HG03103 (cell line): ENCODE data around the gene PRRT3.
"Not testable (repeated sequence)": the region's sequence is repeated elsewhere in the genome, so short reads cannot be mapped to it uniquely, and the experiment has no call there.

ENCODE experiments used
- ATAC-seq: cut with Tn5 transposase; IDR thresholded peaks from one replicate; pipeline ENCODE4 v1.9.1; 2021; ENCODE audit warnings: low read depth; ENCODE audit not compliant: unreplicated experiment

The PRRT3 gene

DNA sequence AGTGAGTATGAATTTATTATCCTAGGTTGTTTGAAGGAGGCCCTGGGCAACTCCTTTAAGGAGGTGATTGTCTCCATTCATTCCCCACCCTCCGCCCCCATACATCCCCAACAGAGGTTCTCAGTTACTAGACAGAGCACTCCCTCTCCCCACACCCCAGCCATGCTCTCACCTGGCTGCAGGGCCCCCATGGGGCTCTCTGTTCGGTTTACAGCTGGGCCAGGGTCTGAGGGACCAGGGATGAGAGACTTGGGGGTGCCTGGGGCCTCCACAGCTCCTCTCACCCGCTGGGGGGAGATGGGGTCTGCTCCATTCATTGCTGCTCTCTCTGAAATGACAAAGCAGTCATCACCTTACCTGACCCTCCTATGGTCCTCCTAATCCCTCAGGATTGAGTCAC, 3.6 kb downstream of the PRRT3 start:
- no peak for ATAC-seq

DNA sequence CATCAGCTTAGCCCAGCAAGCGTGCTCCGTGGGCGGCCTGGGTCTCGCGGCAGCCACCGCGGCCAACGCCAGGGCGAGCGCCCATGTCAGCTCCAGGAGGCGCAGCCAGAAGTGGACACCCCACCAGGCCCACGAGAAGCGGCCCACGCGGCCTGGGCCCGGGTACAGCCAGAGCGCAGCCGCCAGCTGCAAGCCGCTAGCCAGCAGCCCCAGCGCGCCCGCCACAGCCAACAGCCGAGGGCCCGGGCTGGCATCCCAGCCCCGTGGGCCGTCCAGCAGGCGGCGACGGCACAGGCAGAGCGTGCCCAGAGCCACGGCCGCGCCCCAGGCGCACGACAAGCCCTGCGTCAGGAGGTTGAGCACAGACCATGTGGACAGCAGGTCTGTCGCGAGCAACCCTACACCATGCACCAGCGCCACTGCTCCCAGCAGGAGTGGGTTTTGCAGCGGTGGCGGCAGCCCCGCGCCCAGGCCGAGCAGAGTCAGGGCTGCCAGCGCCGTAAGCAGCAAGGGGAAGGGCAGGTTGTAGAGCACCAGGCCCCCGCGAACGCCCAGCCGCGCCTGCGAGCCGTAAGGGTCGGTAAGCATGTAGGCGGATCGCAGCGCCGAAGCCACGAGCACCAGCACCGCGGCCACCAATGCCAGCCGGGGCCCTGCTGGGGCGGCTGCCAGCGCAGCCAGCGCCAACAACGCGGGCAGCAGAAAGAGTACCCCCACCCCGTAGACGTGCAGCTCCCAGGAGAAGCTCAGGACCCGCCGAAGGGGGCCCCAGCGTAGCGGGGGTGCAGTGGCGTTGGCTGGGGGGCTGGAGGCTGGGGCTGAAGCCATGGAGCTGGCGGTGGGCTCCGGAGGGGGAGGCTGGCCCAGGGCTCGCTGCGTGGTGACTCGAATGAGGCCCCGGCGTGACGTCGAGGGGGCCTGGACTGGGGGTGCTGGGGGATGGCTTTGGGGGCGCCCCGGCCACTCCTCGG, 4.9 kb downstream of the PRRT3 start:
- no peak for ATAC-seq

DNA sequence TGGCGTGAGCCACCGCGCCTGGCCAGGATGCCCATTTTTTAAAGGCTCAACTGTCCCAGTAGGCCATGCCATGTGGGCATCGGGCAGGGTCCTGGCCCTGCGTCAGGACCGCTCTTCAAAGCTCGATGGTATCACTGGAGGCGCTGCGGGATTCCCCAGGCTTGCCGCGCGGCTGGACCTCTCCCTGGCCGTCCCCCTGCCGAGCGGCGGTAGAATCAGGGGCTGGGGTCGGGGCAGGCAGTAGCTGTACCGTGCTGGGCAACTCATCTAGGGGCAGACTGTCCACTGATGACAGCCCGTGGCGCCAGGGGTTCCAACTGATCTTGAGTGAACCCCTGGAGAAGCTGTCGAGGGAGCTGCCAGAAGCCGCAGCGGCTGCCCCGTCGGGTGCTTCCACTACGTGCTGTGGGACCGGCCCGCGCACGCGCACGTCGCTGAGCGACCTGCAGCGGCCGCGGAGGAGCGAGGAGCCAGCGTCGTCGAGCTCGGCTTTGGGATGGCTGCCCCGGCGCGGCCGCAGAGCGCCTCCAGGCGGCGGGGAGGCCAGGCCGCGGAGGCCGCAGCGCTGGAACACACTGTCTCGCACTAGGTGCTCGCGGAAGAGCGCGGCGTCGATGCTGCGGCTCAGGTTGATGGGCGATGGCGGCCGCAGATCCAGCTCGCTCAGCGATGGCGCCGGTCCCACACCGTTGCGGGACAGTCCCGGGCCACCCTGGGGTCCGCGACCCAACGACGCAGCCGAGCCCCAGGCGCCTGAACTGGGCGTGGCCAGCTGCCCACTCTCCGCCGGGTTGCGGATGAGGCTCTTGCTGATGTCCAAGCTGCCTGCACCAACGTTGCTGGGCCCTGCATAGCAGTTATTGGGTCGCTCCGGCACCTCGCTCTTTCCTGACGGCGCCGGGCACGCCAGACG, 5.8 kb downstream of the PRRT3 start:
- no peak for ATAC-seq

DNA sequence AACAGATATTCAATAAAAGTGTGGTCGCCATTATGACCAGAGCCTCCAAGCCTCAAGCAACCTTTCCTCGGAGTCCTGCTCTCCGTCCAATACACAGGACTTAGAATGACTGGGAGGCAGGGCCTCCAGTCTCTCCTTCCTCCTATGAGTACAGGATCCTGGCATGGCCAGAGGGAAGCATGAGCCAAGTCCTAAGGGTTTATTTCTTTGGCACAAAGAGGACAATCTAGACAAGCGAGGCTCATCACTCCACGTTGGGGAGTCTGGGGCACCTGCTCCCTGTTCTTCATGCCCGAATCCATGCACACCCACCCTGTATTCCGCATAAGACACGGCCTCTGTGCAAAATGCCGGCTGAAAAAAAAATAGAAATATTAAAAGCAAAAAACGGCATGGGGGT, 6.8 kb downstream of the PRRT3 start:
- ATAC-seq: no peak

DNA sequence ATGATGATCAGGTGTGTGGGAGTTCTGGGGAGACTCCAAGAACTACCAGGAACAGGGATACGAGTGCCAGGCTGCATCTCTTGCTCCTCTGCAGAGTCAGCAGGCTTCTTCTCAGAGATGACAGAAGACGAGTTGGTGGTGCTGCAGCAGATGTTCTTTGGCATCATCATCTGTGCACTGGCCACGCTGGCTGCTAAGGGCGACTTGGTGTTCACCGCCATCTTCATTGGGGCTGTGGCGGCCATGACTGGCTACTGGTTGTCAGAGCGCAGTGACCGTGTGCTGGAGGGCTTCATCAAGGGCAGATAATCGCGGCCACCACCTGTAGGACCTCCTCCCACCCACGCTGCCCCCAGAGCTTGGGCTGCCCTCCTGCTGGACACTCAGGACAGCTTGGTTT, 7.9 kb downstream of the PRRT3 start:
- no peak for ATAC-seq

DNA sequence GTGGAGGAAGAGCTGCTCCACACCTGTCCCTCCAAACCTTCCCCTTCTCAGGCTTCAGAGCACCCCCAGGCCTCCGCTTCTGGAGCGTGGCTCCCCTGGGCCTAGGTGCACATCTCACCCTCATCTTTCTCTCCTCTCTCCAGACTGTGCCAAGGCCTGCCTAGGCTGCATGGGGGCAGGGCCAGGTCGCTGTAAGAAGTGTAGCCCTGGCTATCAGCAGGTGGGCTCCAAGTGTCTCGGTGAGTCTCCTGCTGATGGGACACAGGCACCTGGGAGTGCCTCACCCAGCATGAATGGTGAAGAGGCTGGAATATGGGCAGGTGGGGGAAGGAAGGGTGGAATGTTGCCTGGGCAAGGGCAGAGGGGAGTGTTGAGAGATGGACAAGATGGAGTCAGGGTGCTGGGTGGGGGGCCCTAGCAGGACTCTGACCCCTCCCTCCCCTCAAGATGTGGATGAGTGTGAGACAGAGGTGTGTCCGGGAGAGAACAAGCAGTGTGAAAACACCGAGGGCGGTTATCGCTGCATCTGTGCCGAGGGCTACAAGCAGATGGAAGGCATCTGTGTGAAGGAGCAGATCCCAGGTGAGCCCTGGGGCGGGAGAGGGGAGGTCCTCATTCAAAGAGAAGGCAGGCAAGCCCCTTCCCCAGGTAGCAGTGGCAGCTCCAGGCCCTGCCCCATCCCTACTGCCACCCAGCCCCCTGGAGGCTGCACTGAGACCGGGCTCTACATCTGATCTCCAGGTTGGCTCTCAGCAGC, 9.1 kb downstream of the PRRT3 start:
- ATAC-seq: no peak

DNA sequence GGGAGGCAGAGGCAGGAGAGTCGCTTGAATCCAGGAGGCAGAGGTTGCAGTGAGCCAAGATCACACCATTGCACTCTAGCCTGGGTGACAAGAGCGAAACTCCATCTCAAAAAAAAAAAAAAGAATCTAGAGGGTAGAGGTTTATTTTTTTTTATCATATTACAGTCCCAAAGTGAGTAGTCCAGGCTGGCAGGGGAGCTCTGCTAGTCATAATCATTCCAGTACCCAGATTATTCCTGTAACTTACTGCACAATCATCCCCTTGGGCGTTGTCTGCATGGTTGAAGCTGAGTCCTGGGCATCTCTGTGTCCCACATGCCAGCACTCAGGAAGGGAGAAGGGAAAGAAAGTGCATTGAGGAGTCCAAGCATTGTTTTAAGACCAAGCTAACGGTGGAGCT, 10.0 kb downstream of the PRRT3 start:
- ATAC-seq: no peak

DNA sequence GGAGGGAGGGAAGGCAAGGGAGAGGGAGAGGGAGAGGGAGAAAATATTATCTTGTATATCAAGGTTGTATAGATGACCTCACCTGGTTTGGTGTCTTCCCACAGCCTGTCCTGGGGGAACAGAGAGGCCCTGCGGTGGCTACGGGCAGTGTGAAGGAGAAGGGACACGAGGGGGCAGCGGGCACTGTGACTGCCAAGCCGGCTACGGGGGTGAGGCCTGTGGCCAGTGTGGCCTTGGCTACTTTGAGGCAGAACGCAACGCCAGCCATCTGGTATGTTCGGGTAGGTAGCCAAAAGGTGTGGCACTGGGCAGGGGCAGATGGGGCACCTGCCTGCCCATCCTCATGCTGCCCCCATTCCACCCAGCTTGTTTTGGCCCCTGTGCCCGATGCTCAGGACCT, 11.5 kb downstream of the PRRT3 start:
- ATAC-seq: no peak

DNA sequence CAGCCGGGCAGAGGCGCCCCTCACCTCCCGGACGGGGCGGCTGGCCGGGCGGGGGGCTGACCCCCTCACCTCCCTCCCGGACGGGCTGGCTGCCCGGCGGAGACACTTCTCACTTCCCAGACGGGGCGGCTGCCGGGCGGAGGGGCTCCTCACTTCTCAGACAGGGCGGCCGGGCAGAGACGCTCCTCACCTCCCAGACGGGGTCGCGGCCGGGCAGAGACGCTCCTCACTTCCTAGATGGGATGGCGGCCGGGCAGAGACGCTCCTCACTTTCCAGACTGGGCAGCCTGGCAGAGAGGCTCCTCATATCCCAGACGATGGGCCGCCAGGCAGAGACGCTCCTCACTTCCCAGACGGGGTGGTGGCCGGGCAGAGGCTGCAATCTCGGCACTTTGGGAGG, 12.3 kb downstream of the PRRT3 start:
- not testable (repeated sequence) for ATAC-seq

DNA sequence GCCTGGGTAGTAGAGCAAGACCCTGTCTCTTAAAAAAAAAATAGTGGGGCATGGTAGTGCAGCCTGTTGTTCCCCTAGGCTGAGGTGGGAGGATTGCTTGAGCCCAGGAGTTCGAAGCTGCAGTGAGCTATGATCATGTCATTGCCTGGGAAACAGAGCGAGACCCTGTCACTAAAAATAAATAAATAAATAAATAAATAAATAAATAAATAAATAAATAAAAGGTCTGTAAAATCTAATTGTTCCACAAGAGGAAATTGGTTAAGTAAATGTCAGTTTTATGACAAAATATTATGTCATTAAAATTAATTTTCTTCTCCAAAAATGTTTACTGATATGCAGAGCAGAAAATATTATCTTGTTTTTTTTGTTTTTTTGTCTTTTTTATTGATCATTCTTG, 13.2 kb downstream of the PRRT3 start:
- no peak for ATAC-seq

DNA sequence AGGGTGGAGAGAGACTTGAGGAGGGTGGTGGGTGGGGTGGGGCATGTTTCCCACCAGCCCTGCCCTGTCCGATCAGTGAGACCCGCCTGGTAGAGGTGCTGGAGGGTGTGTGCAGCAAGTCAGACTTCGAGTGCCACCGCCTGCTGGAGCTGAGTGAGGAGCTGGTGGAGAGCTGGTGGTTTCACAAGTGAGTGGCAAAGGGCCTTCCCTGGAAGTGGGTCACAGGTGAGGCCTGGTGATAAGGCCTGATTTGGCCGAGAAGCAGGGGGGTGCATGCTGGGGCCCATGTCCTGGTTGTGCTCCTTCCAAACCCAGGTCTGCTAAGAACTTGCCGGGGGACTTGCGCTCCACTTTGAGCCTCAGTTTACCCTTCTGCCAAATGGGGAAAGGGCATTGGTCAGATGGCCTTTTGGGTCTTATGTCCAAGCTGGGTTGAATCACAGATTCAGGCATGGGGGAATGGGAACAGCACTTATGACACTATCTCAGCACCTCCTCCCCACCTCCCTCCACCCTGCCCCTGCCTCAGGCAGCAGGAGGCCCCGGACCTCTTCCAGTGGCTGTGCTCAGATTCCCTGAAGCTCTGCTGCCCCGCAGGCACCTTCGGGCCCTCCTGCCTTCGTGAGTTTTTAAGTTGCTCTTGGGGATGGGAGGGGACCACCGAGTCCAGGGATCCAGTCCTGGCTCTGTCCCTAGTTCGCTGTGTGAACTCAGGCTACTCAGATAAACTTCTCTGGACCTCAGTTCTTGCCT, 14.5 kb downstream of the PRRT3 start:
- no peak for ATAC-seq

DNA sequence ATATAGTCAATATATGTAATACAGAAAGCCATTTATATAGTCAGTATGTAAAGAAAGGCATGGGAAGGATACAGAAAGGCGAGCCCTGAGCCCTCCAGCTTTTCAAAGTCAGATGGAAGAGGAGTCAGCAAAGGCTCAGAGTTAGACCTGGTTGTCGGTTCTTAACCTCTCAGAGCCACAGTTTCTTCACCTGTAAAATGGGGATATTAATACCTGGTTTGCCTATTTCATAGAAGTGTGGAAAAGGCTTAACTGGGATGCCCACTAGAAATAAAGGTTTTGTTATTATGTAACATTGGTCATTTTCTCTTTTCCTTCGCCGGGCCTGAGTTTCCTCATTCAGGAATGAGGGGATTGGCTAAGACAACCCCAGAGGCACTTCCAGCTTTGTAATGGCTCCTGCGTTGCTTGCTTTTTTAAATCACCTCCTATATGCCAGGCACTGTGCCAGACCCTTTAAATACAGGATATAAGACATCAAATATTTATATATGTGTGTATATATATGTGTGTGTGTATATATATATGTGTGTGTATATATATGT, 16.2 kb downstream of the PRRT3 start:
- ATAC-seq: no peak

DNA sequence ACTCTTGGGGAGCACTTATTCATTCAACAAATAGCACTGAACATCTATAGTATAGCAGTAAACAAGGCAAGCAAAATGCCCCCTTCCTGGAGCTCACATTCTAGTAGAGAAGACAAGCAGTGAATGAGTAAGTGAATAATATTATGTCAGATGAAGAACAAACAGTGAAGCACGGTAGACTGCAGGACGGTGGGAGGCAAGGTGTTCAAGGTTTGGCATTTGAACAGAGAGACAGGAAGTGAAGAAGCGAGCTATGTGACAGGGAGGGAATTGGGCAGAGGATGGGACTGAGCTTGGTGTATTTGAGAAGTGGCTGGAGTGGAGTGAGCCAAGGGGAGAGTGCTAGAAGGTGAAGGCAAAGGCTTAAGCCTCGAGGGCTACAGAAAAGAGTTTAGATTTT, 17.2 kb downstream of the PRRT3 start:
- ATAC-seq: no peak

DNA sequence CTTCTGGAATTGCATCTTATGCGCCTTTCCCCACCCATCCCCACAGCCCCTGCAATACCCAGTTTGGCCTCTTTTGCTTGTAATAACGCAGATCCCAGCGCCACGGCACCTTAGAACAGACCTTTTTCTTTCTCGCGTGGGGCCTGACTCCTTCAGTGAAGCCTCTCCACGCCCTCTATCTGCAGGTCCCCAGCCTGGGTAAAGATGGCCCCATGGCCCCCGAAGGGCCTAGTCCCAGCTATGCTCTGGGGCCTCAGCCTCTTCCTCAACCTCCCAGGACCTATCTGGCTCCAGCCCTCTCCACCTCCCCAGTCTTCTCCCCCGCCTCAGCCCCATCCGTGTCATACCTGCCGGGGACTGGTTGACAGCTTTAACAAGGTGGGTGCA, 18.0 kb downstream of the PRRT3 start:
- no peak for ATAC-seq

DNA sequence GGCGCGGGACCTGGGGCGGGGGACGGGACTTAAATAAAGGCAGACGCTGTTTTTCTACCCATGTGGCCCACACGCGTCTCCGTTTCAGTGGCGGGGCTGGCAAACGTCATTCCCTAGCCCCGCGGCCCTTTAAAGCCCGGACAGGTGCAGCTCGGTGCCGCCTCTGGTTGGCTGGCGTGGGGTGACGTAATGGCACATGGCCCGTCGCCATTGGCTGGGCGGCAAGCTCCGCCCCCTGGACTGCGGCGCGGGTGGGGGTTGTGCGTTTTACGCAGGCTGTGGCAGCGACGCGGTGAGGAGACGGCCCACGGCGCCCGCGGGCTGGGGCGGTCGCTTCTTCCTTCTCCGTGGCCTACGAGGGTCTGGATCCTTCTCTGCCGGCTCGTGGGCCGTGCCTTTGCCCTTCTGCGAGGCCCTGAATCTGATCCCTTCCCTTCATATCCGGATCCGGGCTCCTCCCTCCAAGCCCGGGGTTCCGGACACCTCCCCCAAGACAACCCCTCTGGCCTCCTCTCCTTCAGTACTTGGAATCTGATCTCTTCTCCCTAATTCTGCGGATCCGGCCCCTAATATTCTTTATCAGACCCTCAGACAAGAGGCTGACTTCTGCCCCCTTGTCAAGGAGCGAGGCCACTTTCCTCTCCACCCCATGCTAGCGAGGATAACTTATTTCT, 18.5 kb downstream of the PRRT3 start, which contains the start of gene CRELD1:
CRELD1 (plus strand) TSS at position 274 of the 674 bp plus-strand sequence. CDS start 605 bp downstream, outside the sequence.
- ATAC-seq: peak; percentile 67

DNA sequence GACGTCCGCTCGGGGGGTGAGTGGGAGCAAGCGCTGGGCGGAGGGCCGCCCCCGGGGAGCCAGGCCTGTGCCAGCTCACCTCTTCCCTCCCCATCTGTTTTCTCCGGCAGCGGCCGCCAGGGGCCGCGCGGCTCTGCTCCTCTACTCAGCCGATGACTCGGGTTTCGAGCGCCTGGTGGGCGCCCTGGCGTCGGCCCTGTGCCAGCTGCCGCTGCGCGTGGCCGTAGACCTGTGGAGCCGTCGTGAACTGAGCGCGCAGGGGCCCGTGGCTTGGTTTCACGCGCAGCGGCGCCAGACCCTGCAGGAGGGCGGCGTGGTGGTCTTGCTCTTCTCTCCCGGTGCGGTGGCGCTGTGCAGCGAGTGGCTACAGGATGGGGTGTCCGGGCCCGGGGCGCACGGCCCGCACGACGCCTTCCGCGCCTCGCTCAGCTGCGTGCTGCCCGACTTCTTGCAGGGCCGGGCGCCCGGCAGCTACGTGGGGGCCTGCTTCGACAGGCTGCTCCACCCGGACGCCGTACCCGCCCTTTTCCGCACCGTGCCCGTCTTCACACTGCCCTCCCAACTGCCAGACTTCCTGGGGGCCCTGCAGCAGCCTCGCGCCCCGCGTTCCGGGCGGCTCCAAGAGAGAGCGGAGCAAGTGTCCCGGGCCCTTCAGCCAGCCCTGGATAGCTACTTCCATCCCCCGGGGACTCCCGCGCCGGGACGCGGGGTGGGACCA, 19.2 kb downstream of the PRRT3 start:
- peak; percentile 57 for ATAC-seq

DNA sequence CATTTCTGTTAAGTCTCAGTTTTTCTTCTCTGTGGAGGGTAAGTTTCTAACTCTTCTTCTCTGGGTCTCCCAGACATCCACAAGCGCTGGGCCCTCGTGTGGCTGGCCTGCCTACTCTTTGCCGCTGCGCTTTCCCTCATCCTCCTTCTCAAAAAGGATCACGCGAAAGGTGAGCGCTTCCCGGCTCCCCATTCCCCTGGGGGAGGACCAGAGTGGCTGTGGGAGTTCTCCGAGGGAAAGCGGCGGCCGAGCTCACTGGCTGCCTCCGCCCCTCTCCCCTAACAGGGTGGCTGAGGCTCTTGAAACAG, 19.7 kb downstream of the PRRT3 start:
- ATAC-seq: no peak

DNA sequence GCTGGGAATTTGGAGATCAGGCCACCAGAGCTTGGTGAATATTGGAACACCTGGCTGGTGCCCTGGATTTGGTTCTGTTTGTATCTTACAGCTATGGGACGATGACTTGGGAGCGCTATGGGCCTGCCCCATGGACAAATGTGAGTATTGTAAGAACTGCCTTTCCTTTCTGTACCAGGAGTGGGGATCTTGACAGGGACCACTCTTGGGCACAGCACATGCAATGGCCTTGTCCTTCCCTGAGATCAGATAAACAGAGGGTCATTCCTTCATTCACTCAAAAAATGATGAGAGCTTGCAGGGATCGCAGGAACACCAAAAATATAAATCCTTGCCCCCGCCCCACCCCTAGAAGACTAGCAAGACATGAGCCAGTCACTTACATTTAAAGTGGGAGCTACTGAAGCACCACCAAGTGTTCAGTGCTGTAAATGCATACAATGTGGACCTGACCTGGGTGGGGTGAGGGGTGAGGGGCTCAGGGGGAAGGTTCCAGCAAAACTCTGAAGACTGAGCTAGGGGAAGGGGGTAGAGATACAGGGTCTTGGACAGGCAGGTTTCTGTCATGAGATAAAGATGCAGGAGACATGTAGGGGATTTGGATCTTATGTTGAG, 21.3 kb downstream of the PRRT3 start:
- no peak for ATAC-seq
